SU-DHL-6 (cell line): ENCODE data around the gene MINK1.

Experiments used
- CTCF ChIP-seq: fragments of 200-600 bp; sonication (generic); IDR thresholded peaks from one replicate; pipeline ENCODE4 v1.5.1; 2017; ENCODE audit warnings: antibody characterized with exemption, mild to moderate bottlenecking, low read length, moderate library complexity; ENCODE audit not compliant: insufficient read depth, poor library complexity, severe bottlenecking
- EZH2phosphoT487 ChIP-seq: fragments of 200-600 bp; sonication (generic), shearing (Covaris generic); conservative IDR thresholded peaks from 2 replicates; pipeline ENCODE4 v1.6.1; 2018; ENCODE audit warnings: mild to moderate bottlenecking, antibody characterized with exemption, low read length, moderate library complexity, mixed read lengths

GRCh38 chr17:4807605-4808377 lies 25.3 kb upstream of the MINK1 start:
- TF ChIP-seq CTCF, result no peak
- TF ChIP-seq EZH2phosphoT487, result no peak
